ENCODE results near the gene THBS3.
"Not testable (repeated sequence)": the region's sequence is repeated elsewhere in the genome, so short reads cannot be mapped to it uniquely, and the experiment has no call there.

The THBS3 gene

DNA sequence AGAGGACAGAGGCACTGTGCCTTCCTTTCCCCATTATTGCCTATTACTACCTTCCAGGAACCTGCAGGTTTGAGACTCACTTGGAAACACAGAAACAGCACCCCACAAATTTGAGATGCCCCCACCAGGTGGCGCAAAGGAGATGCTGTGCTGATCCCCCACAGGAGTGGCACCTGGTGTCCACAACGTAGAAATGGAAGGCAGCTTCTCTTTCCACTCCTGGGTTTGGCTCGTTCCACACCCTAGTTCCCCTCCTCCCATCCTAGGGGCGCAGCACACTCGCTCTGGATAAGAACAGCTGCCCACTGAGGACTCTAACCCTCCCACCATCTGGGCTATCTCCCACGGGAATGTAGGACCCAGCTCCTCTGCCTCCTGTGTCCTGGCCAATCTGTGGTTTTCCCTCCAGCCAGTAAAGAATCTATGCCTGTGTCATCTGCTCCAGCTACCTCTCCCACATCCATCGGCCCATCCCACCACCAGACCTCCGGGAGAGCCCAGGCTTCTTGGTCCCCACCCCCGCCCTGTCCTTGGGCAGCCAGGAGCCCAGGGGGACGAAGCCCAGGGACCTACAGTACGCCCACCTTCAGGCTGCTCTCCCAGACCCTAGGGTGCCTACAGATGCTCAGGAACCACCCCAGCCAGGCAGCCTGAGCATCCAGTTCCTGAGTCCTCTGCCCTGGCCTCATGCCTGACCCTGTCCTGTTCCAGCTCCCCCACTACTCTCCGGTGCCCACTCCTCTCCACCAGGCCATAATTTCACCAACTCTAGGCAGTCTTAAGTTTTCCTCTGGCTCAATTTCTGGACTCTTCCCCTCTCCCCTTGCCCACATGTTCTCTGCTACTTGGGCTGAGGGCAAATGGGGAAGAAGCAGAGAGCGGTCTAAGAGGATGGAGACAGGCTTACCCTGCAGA is 549 bp downstream of the THBS3 start:
- DNase-seq (ENCODE audit: low read depth), result peak; percentile 85

DNA sequence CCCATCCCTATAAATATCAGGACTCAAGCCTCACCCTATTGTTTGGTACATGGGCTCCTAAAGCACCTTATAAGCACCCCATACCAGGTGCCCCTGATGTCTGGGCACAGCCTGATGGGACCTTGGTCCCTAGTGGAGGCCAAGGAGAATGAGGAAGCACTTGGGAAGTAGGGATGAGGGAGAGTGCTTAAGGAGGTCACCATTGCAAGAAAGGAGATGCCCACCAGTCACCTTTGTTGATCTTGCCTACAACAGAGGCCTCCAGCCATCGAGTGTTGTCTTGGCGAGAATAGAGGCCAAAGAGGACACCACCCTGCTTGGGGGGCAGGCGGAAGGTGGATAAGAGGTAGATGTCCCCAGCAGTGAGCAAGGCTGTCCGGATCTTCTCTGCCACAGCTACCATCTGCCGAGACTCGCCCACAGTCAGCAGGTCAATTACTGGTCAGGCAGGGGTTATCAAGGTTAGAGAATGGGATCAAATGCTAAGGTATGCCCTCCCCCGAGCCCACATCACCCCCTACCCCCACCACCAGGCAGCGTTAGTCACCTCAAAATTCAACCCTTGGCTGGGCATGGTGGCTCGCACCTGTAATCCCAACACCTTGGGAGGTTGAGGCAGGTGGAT is 1.6 kb downstream of the THBS3 start:
- DNase-seq (ENCODE audit: low read depth), result no peak

DNA sequence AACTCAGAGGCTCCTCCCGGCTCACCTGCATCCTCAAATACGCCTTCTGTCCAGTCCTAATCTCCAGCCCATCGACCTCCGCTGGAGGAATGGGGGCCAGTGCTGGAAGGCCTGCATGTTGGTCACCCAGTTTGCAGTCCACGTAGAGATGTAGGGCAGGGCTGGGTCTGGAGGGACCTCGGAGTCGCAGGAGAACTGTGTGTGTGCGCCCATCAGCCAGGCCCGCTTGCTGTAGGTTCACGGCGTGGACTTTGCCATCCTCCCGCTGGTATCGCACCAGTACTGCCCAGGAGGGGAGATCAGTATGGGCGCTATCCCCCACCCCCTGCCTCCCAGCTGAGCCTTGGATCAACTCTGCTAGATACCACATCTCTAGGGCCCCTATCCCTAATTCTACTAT is 2.7 kb downstream of the THBS3 start:
- no peak for DNase-seq (ENCODE audit: low read depth)

DNA sequence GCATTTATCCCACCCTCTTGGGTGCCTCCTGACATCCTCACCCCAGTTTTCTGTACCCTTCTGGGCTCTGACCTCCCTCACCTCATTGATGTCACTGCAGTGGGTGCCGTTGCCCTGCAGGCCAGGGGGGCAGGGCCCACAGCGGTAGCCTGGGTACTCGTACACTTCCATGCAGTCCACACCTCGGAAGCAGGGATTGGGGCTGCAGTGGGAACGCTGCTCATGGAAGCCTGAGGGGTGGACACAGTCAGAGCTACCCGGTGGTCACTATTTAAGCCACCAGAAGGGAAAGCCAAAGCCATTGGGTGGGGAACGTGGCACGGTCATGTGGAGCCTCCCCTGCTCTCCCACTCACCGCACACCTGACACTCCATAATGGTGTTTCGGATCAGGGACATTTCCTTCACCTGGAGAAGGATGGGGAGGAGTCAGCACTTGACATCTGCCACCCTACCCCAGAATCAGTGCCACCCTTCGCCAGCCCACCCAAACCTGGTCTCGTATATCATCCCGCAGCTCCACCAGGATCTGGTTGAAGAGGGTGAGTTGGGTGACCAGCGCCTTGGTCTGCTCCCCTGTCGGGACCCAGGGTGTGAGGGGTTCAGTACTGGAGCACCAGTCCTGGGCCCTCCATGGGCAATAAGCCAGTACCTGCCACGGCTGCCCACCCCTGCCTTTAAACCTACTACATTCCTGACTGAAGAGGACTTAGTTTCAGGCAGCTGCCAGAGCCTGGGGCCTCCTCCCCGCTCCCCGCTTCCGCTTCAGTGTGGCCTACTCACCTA is 4.8 kb downstream of the THBS3 start:
- DNase-seq (ENCODE audit: low read depth), result no peak

DNA sequence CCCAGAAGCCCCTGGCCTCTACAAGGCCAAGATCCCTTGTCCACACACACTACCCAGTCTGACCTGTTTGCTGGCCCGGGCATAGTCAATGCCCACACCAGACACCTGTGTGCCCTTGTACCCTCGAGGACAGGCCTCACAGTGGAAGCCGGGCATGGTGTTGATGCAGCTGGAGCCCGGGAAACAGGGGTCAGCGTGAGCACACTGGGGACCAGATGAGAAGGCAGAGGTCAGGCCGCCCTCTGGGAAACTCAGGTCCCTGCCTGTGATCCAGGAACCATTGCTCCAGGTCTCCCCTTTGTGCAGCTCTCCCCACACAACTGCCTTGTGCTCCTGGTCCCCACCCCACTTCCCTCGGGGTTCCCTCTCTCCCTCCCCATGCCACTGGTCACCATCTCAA is 5.5 kb downstream of the THBS3 start:
- no peak for DNase-seq (ENCODE audit: low read depth)

DNA sequence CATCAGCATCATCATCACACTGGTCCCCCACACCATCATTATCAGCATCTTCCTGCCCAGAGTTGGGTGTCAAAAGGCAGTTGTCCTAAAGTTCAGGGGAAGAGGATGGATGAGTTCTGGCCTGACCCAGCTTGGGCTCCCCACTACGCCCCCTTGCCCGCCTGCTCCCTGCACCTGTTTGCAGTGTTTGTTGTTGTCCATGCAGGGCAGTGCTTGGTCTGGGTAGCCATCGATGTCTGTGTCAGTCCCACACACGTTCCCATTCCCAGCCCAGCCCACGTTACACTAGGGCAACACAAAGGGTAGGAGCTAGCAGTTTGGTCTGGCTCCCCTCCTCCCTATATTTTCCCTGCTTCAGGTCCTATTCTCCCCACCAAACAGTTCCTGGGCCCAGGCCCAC is 6.8 kb downstream of the THBS3 start:
- no peak for DNase-seq (ENCODE audit: low read depth)

DNA sequence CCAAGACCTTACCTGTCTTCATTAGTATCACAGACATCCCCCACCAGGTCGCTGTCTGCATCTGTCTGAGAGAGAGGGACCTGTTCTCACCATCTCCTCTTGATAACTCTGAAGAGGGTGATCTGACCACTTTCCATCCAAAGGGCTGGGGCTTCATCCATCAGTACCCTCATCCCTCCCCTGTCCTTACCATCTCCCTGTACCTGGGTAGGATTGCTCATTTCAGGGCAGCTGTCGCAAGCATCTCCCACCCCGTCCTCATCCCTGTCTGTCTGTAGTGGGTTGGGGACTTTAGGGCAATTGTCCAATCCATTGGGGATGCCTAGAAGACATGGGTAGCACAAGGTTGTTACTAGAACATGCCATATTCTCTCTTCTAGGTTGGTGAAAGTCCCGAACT is 7.9 kb downstream of the THBS3 start:
- no peak for DNase-seq (ENCODE audit: low read depth)

DNA sequence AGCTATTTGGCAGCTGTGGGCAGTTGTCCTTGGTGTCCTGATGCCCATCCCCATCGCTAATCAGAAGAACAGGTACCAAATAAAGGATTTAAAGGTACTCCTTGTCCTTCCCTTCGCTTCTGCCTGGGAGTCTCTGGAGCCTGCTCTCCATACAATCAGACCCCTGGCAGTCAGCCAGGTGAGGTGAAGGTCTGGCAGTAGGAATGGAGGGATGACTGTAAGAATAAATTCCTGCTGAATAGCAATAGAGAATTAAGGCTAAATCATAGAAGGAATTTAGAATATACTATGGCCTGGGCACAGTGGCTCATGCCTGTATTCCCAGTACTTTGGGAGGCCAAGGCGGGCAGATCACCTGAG is 9.2 kb downstream of the THBS3 start:
- DNase-seq (ENCODE audit: low read depth), result no peak

DNA sequence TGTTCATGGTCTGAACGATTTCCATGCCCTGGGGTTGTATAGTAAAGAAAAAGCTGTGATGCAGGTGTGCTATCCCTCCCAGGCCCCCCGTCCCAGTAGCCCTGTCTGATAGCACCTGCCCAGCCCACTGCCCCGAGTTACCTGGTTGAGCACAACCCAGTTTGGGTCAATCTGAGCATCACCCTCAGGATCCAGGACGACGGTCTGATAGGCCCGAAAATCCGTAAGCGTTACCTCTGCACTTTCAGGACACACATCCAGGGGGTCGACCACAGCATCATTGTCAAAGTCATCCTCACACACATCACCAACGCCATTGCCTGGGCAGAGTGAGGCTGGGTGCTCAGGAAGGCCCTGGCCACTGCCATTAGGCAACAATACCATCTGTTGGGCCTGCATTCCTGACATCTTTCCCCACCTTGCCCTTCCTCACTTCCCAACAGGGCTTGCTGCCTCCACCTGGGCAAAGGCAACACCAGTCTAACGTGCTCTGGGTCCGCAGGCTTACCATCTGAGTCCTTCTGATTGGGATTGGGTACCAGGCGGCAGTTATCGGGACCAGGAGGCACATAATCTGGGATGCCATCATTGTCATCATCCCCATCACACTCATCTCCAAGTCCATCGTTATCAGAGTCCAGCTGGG is 9.7 kb downstream of the THBS3 start:
- DNase-seq (ENCODE audit: low read depth), result no peak

DNA sequence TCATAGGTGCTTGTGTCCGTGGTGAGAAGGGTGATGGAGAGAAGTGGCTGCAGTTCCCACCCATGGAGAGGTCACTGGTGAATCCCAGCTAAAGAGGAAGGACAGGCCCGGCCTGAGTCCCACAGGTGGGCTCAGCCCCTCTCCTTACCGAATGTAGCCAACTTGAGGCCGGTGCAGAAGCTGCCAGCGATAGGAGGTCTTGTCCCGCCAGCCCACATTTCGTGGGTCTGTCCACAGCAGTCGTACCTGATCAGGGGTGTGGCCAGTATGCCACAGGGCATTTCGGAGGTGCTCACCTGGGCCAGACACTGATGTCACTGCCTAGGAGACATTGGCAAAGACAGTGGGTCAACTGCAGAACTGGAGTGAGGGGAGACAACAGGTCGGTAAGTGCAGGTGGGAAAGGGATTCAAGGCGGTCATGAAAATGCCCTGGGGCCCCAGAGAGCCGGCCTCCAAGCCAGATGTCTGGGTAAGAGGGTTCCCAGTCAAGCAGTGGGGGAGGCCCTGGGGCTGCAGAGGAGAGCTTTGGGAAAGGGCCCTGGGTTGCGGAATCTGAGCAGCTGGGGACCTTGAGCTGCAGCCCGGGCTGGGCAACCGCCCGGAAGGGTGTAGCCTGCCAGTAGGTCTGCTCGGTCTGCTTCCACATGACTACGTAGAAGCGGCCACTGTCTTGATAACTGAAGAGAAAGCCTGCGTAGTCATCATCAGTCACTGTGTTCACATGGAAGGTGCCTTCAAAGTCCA is 10.6 kb downstream of the THBS3 start:
- DNase-seq (ENCODE audit: low read depth), result no peak

DNA sequence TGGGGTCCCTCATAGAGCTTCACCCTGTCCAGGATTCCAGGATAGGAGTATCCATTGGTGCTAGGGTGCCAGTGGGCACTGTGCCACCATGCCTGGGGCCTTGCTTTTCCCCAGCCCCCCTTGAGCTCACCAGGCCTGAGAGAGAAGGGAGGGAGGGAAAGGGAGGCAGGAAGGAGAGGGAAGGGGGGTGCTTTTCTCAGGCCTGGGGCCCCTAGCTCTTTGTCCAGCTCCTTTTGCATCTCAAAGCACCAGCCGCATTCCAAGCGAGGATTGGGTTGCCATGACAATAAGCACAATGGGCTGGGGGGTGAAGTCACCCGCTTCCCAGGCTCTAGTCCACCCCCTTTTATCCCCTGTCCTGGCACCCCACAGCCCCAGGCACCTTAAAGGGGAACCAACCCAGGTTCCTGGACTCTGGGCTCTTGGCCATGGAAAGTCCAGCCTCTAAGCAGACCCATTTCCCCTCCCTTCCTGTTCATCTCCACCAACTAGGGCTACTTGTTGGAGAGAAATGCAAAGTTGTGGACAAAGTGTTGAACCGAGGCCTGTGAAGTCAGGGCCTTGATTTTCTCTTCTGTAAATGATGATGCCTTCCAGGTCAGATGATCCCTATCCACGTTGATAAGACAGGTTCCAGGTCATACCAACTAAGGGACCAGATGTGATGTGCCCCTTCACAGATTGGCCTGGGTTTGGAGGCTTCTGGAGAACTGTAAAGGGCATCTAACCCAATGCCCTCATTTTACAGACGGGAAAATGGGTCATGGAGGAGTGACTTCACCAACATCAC is 11.4 kb downstream of the THBS3 start:
- DNase-seq (ENCODE audit: low read depth), result no peak

DNA sequence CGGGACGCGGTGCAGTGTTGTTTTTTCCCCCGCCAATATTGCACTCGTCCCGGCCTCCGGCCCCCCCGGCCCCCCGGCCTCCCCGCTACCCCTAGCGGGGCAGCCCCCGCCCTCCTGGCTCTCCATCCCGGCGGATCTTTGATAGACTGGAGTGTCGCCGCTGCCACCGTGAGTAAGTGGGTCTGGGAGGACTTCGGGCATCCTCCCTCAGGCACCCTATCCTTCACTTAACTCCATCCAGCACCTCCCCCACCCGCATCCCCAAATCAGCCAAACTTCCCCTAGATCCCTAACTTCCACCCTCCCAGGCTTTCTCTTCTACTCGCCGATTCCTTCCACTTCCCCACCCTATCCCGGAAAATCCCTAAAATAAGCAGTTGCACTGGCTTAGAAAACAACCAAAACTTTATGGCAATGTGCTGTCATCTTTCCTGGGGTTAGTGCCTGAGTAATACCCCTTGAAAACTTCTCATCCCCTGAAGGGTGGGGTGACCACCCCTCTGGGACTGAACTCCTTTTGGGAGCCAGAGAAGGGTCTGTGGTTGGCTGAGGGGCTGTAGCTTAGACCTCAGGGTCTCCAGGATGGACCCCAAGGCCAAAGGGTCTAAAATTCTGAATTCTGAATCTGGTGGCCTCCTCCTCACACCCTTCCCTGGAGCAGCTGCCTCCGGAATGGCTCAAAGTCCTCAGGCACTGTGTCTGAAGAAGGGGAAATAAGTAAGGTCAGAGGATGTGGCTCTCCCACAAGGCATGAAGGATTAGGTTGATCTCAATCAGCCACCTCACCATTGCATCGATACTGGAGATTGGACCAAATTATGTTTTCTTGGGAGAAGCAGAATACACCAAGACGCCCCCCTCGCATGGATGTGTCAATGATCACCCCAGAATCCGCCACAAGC is 12.2 kb downstream of the THBS3 start:
- DNase-seq (ENCODE audit: low read depth), result no peak

DNA sequence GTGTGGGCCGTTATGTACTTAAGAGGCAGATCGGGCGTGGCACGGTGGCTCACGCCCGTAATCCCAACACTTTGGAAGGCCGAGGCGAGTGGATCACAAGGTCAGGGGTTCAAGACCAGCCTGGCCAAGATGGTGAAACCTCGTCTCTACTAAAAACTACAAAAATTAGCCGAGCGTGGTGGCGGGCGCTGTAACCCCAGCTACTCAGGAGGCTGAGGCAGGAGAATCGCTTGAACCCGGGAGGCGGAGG is 13.8 kb downstream of the THBS3 start:
- not testable (repeated sequence) for DNase-seq (ENCODE audit: low read depth)

DNA sequence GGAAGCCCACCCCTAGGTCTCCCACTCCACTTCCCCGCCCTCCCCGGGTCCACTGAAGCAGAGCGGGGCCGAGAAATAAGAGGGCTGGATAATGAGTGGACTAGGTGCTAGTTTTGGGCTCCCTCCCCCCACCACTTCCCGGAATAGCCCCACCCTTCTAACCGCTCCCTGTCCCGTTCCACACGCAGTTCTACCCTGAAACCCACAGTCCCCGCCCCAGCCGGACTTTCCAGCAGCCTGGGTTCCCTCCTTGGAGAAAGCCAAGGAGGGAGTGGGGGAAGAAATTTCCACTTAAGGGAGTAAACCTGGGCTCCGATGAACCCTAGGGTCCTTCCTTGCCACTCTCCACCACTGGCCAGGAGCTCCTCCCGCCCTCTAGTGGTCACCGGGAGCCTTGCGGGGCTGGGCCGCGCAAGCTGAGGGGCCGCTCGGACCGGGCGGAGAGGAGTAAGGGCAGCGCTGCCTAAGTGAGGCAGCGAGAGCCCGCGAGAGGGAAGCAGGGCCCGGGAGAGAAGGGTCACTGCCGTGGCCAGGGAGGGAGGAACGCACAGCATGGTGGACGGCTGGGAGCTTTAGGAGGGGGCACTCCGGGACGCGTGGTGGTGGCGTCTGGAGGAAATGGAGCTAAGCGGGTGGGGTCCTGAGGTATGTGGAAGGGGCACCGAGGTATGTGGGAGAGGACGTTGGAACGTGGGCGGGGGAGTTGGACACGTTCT is 14.3 kb downstream of the THBS3 start:
- DNase-seq (ENCODE audit: low read depth), result peak; percentile 78

DNA sequence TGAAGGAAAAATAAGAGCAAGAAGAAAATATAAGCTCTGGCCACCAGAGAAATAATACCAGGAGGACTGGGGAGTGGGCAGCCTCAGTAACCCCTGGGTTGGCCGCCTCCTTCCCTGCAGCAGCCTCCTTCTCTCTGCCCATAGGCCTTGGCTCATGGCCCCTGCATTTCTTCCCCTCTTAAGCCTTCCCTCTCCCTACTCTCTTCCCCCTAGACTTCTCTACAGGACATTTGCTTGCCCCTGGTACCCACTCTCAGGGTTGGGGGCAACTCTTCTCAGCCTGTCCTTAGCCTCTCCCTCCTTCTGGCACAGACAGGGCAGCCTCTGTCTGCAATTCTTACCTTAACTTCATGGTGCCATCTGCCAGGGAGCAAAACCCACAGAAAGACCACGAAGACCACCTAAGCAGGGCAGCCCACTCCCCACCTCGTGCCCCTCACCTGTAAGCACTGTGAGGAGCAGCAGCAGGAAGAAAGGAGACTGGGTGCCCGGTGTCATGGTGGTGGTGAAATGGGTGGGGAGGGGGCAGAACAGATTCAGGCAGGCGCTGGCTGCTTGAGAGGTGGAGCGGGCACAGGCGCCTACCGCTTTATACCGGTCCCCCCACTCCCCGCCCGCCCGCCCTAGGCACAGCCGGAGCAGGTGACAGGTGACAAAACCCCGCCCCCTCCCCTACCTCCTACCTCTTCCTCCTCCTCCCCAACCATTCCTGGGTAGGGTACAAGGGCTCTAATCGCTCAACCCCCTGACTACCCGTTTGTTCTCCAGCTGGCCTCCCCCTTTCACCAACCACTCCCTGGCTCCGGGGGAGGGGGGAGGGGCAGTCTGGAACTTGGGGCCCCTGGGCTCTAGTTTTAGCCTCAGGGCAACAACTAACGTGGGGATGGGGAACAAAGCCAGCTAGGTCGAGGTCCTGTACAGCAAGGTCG is 15.1 kb downstream of the THBS3 start:
- no peak for DNase-seq (ENCODE audit: low read depth)

DNA sequence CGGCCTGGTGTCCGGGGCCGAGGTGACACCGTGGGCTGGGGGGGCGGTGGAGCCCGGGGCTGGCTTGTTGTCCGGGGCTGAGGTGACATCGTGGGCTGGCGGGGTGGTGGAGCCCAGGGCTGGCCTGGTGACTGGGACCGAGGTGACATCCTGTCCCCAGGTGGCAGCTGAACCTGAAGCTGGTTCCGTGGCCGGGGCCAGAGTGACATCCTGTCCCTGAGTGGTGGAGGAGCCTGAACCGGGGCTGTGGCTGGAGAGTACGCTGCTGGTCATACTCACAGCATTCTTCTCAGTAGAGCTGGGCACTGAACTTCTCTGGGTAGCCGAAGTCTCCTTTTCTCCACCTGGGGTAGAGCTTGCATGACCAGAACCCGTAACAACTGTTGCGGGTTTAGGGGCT is 15.8 kb downstream of the THBS3 start:
- no peak for DNase-seq (ENCODE audit: low read depth)

DNA sequence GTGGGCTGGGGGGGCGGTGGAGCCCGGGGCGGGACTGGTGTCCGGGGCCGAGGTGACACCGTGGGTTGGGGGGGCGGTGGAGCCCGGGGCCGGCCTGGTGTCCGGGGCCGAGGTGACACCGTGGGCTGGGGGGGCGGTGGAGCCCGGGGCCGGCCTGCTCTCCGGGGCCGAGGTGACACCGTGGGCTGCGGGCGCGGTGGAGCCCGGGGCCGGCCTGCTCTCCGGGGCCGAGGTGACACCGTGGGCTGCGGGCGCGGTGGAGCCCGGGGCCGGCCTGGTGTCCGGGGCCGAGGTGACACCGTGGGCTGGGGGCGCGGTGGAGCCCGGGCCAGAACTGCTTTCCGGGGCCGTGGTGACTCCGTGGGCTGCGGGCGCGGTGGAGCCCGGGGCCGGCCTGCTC is 17.8 kb downstream of the THBS3 start:
- DNase-seq (ENCODE audit: low read depth), result not testable (repeated sequence)

DNA sequence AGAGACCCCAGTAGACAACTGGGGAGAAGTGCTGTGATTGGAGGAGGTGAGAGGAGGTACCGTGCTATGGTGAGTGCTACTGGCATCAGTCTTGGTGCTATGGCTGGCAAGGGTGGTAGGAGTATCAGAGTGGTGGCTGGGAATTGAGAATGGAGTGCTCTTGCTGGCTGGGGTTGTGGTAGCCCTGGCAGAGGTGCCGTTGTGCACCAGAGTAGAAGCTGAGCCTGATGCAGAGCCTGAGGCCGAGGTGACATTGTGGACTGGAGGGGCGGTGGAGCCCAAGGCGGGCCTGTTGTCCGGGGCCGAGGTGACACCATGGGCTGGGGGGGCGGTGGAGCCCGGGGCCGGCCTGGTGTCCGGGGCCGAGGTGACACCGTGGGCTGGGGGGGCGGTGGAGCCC is 19.4 kb downstream of the THBS3 start:
- DNase-seq (ENCODE audit: low read depth), result no peak

All from activated T-cell treated with anti-CD3 and anti-CD28 coated beads for 48 hours (primary cell).